KMS-11 (cell line): ENCODE results near the gene COA1.
"Not testable (repeated sequence)": the region's sequence is repeated elsewhere in the genome, so short reads cannot be mapped to it uniquely, and the experiment has no call there.

Source experiments
- H2AFZ ChIP-seq: fragments of 200-600 bp; sonication (generic); 2 replicates; pipeline ENCODE4 v1.6.1; 2016; ENCODE audit warnings: antibody characterized with exemption, mixed run types, low read depth
- H3K27ac ChIP-seq: fragments of 200-600 bp; sonication (generic); 2 replicates; pipeline ENCODE4 v1.6.1; 2016; ENCODE audit warnings: mild to moderate bottlenecking, mixed run types
- H3K27me3 ChIP-seq: fragments of 200-600 bp; sonication (generic); 2 replicates; pipeline ENCODE4 v1.6.1; 2017; ENCODE audit warnings: mild to moderate bottlenecking, low read depth, mixed run types, moderate library complexity; ENCODE audit not compliant: insufficient read depth
- H3K36me3 ChIP-seq: fragments of 200-600 bp; sonication (generic); 2 replicates; pipeline ENCODE4 v1.6.1; 2017; ENCODE audit warnings: mild to moderate bottlenecking, mixed run types; ENCODE audit not compliant: insufficient read depth
- H3K4me1 ChIP-seq: fragments of 200-600 bp; sonication (generic); 2 replicates; pipeline ENCODE4 v1.6.1; 2016; ENCODE audit warnings: mild to moderate bottlenecking, low read depth, mixed run types; ENCODE audit not compliant: poor library complexity, severe bottlenecking
- H3K4me2 ChIP-seq: fragments of 200-600 bp; sonication (generic); 2 replicates; pipeline ENCODE4 v1.7.0; 2016; ENCODE audit warnings: mild to moderate bottlenecking, mixed run types
- H3K4me3 ChIP-seq: fragments of 200-600 bp; sonication (generic); IDR thresholded peaks from 2 replicates; pipeline ENCODE4 v1.6.1; 2017; ENCODE audit warnings: low read depth, low read length, mixed read lengths; ENCODE audit not compliant: insufficient read depth
- H3K79me2 ChIP-seq: fragments of 200-600 bp; sonication (generic); 2 replicates; pipeline ENCODE4 v1.6.1; 2016; ENCODE audit warnings: low read depth, mixed run types; ENCODE audit not compliant: insufficient read depth
- H3K9ac ChIP-seq: fragments of 200-600 bp; sonication (generic); 2 replicates; pipeline ENCODE4 v1.6.1; 2016; ENCODE audit warnings: mild to moderate bottlenecking, mixed run types
- H4K20me1 ChIP-seq: fragments of 200-600 bp; sonication (generic); 2 replicates; pipeline ENCODE4 v1.6.1; 2016; ENCODE audit warnings: mild to moderate bottlenecking, mixed run types; ENCODE audit not compliant: insufficient read depth
- TF ChIP-seq, protein P1 (sequence below): fragments of 200-600 bp; sonication (generic); conservative IDR thresholded peaks from 2 replicates; pipeline ENCODE4 v1.6.1; 2017; ENCODE audit warnings: low read depth, mild to moderate bottlenecking, antibody characterized with exemption, low read length, moderate library complexity, mixed read lengths

Gene COA1

DNA sequence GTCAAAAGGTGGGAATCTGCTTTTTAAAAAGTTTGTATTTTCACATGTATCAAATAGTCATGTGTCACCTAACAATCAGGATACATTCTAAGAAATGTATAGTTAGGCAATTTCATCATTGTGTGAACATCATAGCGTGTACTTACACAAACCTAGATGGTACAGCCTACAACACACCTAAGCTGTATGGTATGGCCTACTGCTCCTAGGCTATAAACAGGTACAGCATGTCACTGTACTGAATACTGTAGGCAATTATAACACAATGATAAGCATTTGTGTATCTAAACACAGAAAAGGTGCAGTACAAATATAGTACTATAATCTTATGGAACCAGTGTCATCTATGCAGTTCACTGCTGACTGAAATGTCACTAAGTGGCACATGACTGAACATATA lies 17.8 kb downstream of the COA1 start:
- H3K4me1 ChIP-seq = peaks cover 19% of the 10 kb centered on the region
- H4K20me1 ChIP-seq = no peaks in the 10 kb centered on the region; the same call in 1 of the 2 replicates
- peak overlapping the region; percentile 1; the same call in 1 of the 2 replicates for H3K4me2 ChIP-seq
- no peak overlapping the region for H2AFZ ChIP-seq
- H3K27me3 ChIP-seq = no peaks in the 10 kb centered on the region
- no peak overlapping the region for H3K9ac ChIP-seq
- H3K36me3 ChIP-seq = no peaks in the 10 kb centered on the region
- H3K4me3 ChIP-seq = no peak overlapping the region
- H3K79me2 ChIP-seq = peaks cover 88% of the 10 kb centered on the region; the same call in 1 of the 2 replicates
- TF ChIP-seq, protein P1, sequence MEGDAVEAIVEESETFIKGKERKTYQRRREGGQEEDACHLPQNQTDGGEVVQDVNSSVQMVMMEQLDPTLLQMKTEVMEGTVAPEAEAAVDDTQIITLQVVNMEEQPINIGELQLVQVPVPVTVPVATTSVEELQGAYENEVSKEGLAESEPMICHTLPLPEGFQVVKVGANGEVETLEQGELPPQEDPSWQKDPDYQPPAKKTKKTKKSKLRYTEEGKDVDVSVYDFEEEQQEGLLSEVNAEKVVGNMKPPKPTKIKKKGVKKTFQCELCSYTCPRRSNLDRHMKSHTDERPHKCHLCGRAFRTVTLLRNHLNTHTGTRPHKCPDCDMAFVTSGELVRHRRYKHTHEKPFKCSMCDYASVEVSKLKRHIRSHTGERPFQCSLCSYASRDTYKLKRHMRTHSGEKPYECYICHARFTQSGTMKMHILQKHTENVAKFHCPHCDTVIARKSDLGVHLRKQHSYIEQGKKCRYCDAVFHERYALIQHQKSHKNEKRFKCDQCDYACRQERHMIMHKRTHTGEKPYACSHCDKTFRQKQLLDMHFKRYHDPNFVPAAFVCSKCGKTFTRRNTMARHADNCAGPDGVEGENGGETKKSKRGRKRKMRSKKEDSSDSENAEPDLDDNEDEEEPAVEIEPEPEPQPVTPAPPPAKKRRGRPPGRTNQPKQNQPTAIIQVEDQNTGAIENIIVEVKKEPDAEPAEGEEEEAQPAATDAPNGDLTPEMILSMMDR = no peak
- no peak overlapping the region for H3K27ac ChIP-seq

DNA sequence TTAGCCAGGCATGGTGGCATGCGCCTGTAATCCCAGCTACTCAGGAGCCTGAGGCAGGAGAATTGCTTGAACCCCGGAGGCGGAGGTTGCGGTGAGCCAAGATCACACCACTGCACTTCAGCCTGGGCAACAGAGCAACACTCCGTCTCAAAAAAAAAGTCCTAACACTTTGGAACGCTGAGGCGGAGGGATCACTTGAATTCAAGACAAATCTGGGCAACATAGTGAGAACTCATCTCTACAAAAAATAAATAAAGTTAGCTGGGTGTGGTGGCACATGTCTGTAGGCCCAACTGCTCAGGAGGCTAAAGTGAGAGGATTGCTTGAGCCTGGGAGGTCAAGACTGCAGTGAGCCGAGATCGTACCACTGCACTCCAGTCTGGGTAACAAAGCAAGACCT lies 21.3 kb downstream of the COA1 start:
- Histone ChIP-seq H3K4me1 (peaks cover 50% of the 10 kb centered on the region), H3K79me2 (peaks cover 85% of the 10 kb centered on the region; the same call in 1 of the 2 replicates)
- not testable (repeated sequence) for H3K4me2 ChIP-seq, H3K27me3 ChIP-seq, H4K20me1 ChIP-seq, H2AFZ ChIP-seq, H3K27ac ChIP-seq, H3K9ac ChIP-seq, H3K4me3 ChIP-seq, H3K36me3 ChIP-seq

DNA sequence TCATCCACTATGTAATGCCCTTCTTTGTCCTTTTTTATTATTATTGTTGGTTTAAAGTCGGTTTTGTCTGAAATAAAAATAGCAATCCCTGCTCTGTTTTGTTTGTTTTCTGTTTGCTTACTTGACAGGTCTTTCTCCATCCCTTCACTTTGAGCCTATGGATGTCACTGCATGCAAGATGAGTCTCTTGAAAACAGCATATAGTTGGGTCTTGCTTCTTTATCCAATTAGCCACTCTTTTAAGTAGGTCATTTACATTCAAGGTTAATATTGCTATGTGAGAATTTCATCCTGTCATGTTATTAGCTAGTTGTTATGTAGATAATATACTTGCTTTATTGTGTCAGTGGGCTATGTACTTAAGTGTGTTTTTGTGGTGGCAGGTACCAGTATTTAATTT lies 25.8 kb downstream of the COA1 start:
- H3K79me2 ChIP-seq = peaks cover 82% of the 10 kb centered on the region; the same call in 1 of the 2 replicates

DNA sequence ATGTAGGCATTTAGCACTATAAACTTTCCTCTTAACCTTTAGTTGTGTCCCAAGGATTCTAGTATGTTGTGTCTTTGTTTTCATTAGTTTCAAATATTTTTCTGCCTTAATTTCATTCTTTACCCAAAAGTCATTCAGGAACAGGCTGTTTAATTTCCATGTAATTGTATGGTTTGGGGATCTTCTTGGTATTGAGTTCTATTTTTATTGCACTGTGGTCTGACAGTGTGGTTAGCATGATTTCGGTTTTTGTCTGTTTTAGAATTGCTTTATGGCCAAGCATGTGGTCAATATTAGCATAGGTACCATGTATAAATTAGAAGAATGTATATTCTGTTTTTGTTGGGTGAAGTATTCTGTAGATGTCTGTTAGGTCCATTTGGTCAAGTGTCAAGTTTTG lies 26.3 kb downstream of the COA1 start:
- no peaks in the 10 kb centered on the region for H3K36me3 ChIP-seq
- no peak overlapping the region for H3K9ac ChIP-seq
- TF ChIP-seq, protein P1 = no peak
- H3K27me3 ChIP-seq = no peaks in the 10 kb centered on the region
- H3K4me2 ChIP-seq = peak overlapping the region; percentile 74
- no peak overlapping the region for H2AFZ ChIP-seq
- H3K4me1 ChIP-seq = peaks cover 77% of the 10 kb centered on the region
- H3K4me3 ChIP-seq = no peak overlapping the region
- peak overlapping the region; percentile 60; the same call in 1 of the 2 replicates for H3K27ac ChIP-seq
- H4K20me1 ChIP-seq = 0 out of 2 replicates have a peak, but pooled peaks cover 5% of the 10 kb centered on the region
- H3K79me2 ChIP-seq = peaks cover 82% of the 10 kb centered on the region; the same call in 1 of the 2 replicates

More for the DNA sequence above, 25.8 kb downstream of the COA1 start:
- Histone ChIP-seq H3K9ac (no peak overlapping the region), H3K27ac (peak overlapping the region; percentile 12; the same call in 1 of the 2 replicates), H2AFZ (no peak overlapping the region), H4K20me1 (0 out of 2 replicates have a peak, but pooled peaks cover 5% of the 10 kb centered on the region), H3K36me3 (no peaks in the 10 kb centered on the region), H3K4me2 (peak overlapping the region; percentile 74), H3K27me3 (no peaks in the 10 kb centered on the region), H3K4me1 (peaks cover 77% of the 10 kb centered on the region), H3K4me3 (no peak overlapping the region)
- TF ChIP-seq, protein P1 = no peak

DNA sequence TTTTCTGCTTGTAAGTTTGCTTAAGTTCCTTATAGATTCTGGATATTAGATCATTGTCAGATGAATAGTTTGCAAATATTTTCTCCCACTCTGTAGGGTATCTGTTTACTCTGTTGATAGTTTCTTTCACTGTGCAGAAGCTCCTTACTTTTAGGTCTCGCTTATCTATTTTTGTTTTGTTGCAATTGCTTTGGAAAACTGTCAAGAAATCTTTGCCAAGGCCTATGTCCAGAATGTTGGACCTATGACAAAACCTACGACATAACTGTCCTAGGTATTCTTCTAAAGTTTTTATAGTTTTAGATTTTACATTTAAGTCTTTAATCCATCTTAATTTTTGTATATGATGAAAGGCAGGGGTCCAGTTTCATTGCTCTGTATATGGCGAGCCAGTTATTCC lies 27.4 kb downstream of the COA1 start:
- H3K27ac ChIP-seq = peak overlapping the region; percentile 60; the same call in 1 of the 2 replicates
- H3K36me3 ChIP-seq = no peaks in the 10 kb centered on the region

More for the DNA sequence above, 27.4 kb downstream of the COA1 start:
- Histone ChIP-seq H3K9ac (no peak overlapping the region), H3K79me2 (peaks cover 82% of the 10 kb centered on the region), H3K4me2 (peak overlapping the region; percentile 74), H3K27me3 (no peaks in the 10 kb centered on the region), H3K4me3 (no peak overlapping the region), H2AFZ (no peak overlapping the region), H4K20me1 (peaks cover 5% of the 10 kb centered on the region; the same call in 1 of the 2 replicates), H3K4me1 (peaks cover 77% of the 10 kb centered on the region)
- TF ChIP-seq, protein P1 = no peak
